GM21619 (cell line): Measurements from ENCODE around the gene SCLY.
"Not testable (repeated sequence)": the region's sequence is repeated elsewhere in the genome, so short reads cannot be mapped to it uniquely, and the experiment has no call there.

Experiments
- ATAC-seq: cut with Tn5 transposase; IDR thresholded peaks from one replicate; pipeline ENCODE4 v1.9.1; 2021; ENCODE audit not compliant: unreplicated experiment

SCLY gene

GRCh38 chr2:238060542-238061314, at the start of gene SCLY:
SCLY (plus strand) TSS chr2:238061001; CDS start chr2:238061055, 54 bp downstream.
- peak; percentile 90 for ATAC-seq

DNA sequence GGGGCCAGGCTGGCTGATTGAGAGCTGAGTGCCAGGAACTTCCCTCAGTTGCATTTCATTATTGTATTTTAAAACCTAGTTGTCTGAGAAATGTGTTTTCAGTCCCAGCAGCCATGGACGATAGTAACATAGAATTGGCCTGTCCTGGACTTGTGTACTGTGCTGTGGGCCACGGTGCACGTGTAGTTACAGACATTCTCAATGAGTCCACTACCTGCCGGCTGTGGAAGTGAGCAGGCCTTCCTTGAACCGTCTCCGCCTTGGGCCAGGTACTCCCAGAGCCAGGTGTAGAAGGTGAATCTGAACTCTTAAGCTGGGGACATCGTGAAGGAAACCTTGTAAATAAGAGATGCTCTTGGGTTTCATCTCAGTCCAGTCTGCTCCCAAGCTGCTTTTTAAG, 47.0 kb upstream of the SCLY start:
- no peak for ATAC-seq

DNA sequence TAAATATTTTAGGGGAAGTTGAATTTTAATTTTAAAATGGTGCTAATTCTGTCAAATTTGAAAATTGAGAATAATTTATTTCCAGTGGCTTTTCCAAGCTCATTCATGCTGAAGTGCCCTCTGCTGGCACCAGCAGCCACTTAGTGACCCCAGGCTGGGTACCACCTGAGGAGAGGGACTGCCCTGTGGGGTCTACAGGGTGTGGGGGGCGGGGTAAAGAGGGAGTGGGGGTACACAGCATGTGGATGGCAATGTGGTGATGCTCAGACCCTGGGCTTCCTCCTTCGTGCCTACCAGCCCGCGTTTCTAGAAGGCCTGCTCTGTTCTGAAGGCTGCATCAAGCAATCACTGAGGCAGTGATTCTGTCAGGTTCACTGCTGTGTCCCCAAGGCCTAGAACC, 45.1 kb upstream of the SCLY start:
- ATAC-seq = no peak

DNA sequence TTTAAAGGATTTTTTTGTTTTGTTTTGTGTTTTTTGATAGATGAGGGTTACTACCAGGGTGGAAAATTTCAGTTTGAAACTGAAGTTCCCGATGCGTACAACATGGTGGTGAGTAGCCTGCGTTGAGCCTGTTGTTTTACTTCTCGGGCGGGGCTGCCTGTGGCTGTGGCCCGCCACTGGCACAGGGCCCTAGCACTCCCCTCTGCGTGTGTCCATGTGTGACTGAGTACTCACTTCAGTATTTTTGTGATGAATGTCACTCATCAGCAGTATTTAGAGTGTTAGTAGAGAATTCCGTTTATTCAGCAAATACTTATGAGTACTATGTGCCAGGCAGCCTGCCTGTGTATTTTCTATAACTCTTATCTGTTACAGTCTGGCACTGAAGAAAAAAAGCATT, 44.3 kb upstream of the SCLY start:
- ATAC-seq = no peak

- no peak for ATAC-seq
Observed at GRCh38 chr2:238019962-238020361, 40.8 kb upstream of the SCLY start.

DNA sequence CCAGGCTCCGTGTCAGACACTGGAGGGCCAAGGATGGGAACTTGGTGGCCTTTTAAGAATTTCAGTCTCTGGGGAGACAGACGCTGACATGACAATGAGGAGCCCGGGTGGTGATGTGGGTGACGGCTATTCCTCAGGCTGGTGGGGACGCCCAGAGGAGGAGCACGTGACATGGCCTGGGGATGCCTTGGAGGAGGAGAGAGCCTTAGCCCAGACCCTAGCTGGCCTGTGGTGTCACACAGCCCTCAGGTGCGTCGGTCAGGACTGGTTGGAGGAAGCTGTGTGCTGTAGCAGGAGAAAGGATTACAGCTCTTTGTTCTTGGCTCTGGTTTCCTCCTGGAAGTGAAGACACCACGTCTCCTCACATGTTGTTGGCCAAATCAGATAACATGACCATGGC, 40.0 kb upstream of the SCLY start:
- no peak for ATAC-seq

DNA sequence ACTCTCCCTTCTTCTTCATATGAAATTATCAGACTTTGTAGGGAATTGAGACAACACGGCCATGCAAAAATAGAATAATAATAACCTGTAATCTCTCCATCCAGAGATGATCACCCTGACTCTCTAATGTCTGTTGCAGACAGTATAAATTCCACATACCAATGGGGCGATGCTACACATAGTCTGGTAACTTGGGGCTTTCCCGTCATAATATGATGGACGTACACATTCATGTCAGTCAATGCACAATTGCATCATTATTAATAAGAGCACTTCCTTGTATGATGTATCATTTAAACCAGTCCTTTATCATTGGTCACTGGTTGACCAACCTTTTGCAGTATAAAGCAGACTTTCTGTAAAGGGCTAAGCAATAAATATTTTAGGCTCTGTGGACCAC, 39.5 kb upstream of the SCLY start:
- ATAC-seq = no peak

- ATAC-seq = no peak
Observed at GRCh38 chr2:238022594-238023157, 38.1 kb upstream of the SCLY start.

GRCh38 chr2:238023608-238024007, 37.2 kb upstream of the SCLY start:
- no peak for ATAC-seq

- no peak for ATAC-seq
Observed at GRCh38 chr2:238024986-238025385, 35.8 kb upstream of the SCLY start.

- ATAC-seq = no peak
Observed at GRCh38 chr2:238025741-238026360, 35.0 kb upstream of the SCLY start.

GRCh38 chr2:238027058-238027457, 33.7 kb upstream of the SCLY start:
- no peak for ATAC-seq

DNA sequence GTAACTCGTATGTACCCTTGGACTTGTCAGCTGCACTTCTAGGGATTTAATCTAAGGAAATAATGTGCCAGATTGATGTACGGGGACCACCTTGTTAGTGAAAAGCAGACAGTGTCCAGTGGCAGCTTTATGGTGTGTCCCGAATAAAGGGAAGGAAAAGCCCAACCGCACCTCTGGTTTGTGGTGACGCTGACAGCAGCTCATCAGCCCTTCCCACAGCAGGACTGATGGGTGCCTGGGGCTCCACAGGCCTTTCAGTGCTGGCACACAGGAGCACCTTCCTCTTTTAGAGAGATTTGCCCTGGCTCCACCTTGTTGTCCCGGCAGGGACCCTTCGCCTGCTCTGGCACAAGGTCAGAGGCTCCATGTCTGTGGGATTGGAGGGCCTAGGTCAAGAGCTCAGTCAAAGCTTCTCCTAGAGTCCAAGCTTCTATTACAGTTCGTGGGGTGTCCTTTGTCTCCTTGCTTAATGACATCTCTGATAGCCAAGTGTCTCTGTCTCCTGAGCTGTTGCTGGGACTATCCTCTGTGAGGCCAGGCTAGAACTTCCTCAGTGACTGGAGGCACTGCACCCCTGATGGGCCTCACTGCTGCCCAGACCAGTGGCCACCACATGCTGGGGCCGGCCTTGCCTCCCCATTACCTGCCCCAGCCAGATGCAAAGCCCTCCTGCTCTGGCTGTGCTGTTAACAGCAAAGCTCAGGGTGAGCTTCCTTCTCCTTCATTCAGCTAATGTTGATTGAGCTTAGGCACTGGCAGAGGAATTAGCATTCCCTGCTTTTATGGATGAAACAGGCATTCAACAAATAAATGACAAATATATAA, 33.0 kb upstream of the SCLY start:
- ATAC-seq = no peak

DNA sequence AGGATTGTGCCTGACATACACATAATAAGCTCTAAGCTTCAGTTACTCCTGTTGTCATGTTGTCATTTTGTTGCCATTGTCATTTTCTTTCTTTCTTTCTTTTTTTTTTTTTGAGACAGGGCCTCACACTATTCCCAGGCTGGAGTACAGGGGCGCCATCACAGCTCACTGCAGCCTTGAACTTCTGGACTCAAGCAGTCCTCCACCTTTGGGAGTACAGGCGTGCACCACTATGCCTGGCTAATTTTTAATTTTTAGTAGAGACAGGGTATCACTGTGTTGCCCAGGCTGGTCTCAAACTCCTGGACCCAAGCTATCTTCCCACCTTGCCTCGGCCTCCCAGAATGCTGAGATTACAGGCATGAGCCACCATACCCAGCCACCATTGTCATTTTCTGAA, 30.9 kb upstream of the SCLY start:
- no peak for ATAC-seq

DNA sequence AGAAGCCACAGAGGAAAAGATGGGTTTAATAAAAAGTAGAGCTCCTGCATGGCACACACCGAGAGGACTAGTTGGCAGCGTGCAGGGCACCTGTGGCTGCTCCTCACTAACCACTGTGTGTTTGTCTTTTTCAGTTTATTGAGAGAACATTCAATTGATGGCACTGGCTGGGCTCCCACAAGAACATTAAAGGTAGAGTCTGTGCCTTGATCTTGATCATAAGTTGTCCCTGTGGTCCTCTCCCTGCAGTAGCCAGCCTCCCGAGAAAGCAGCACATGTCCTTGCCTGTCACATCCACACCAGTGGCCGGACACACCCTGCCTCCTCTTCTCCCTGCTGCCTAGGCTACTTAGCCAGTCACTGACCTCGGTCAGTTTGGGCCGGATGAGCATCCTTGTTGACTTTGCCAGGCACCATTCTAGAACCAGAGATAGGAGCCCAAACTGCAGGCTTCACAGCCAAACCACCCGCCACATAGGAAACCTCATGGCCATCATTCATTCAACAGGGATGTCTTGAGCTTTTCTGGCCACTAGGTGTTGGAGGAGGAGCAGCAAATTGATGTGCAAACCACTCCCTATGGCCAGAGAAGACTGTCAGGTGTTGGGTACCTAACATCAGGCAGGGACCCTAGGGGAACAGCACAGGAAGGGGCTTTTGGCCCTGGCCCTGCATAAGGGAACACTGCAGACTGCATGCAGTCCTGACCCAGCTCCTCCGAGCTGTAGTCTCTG, 30.2 kb upstream of the SCLY start:
- ATAC-seq = no peak

GRCh38 chr2:238031751-238032150, 29.1 kb upstream of the SCLY start:
- no peak for ATAC-seq

DNA sequence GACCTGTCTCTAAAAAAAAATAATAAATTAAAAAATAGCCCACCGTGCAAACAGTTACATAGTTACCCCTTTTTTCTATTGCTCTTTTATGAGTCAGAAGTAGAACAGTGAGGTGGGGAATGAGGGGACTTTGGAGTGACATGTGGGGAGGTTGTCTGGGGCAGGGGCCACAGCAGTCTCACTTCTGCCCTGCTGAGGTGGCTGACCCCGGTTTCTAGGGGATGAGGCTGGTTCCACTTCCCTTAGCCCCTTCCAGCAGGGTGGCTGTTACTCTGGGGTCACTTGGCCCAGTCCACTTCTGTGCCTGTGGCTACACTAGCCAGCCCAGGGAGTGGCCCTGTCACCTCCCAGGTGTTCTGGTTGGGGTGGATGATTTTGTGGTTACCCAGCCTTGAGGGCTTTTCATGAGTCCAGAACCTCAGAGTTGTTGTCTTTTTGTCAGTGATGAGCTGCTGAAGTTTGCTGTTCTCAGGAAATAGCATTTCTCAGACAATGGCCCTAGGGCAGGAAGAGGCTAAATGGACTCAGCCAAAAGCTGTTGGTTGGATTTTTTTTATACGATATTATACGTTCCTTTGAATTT, 28.0 kb upstream of the SCLY start:
- no peak for ATAC-seq

DNA sequence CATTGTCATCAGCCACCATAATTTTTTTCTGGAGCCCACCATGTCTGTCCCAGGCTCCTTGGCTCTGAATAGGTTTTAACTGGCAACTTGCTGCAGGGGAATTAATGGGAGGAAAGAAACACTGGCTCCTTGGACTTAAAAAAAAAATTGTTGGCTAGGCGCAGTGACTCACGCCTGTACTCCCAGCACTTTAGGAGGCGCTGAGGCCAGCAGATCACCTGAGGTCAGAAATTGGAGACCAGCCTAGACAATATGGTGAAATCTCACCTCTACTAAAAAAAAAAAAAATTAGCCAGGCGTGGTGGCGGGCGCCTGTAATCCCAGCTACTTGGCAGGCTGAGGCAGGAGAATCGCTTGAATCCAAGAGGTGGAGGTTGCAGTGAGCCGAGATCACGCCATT, 26.8 kb upstream of the SCLY start:
- not testable (repeated sequence) for ATAC-seq

- ATAC-seq = no peak
Observed at GRCh38 chr2:238038203-238038602, 22.6 kb upstream of the SCLY start.

DNA sequence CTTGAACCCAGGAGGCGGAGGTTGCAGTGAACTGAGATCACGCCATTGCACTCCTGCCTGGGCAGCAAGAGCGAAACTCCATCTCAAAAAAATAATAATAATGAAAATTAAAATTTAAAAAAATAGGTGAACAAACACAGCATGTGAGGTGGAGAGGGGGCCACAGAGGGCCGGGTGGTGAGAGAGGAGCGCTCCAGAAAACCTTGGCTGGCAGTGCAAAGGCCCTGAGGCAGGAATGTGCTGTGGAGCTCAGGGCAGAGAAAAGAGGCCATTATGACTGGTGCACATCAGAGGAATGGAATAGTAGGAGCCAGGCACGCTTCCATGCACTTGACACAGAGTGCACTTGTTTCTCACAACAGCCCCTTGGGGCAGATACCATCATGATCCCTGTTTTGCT, 21.6 kb upstream of the SCLY start:
- ATAC-seq = no peak

- ATAC-seq = no peak
Observed at GRCh38 chr2:238039985-238040384, 20.8 kb upstream of the SCLY start.
